ENCODE data around the gene NPIPB2. TPM values are rescaled to one million over a fixed set of nuclear protein-coding genes. Genes with fewer than 3 reads are reported as not detected.
A peak's percentile ranks its signal among the peaks of the same experiment; 100 is the strongest.
"Not testable (repeated sequence)": the region's sequence is repeated elsewhere in the genome, so short reads cannot be mapped to it uniquely, and the experiment has no call there.

Gene NPIPB2
- polyA plus RNA-seq, 2 of the 4 experiments (the other 2 are of a cell fraction), result 2.7 to 6.6 TPM

DNA sequence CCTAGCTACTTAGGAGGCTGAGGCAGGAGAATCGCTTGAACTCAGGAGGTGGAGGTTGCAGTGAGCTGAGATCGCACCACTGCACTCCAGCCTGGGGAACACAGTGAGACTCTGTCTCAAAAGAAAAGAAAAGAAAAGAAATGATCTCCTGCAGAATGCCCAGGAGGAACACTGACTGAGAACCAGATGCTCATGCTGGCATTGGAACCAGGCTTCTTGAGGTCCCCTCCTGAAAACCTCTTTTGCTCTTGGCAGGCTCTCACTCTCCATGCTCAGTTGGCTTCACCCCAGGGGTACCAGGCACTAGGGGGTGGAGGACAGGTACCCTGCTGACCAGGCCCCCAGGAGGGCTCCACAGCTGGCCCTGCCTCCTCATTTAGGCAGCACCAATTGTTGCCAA, 14.7 kb upstream of the NPIPB2 start:
- no peak for TF ChIP-seq RFX5 (IDR thresholded peaks at IDR 0.05)
- TF ChIP-seq CHD4 (IDR thresholded peaks at IDR 0.05; ENCODE audit: borderline replicate concordance), result no peak
- TF ChIP-seq, protein P1, sequence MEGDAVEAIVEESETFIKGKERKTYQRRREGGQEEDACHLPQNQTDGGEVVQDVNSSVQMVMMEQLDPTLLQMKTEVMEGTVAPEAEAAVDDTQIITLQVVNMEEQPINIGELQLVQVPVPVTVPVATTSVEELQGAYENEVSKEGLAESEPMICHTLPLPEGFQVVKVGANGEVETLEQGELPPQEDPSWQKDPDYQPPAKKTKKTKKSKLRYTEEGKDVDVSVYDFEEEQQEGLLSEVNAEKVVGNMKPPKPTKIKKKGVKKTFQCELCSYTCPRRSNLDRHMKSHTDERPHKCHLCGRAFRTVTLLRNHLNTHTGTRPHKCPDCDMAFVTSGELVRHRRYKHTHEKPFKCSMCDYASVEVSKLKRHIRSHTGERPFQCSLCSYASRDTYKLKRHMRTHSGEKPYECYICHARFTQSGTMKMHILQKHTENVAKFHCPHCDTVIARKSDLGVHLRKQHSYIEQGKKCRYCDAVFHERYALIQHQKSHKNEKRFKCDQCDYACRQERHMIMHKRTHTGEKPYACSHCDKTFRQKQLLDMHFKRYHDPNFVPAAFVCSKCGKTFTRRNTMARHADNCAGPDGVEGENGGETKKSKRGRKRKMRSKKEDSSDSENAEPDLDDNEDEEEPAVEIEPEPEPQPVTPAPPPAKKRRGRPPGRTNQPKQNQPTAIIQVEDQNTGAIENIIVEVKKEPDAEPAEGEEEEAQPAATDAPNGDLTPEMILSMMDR (IDR thresholded peaks at IDR 0.05), result no peak
- TF ChIP-seq CBX8 (IDR thresholded peaks at IDR 0.05), result no peak
- TF ChIP-seq PHF8 (IDR thresholded peaks at IDR 0.05; ENCODE audit: borderline replicate concordance, low read depth), result no peak
- no peak for TF ChIP-seq HOXB5 (CRISPR knock-in tag; IDR thresholded peaks at IDR 0.05)
- TF ChIP-seq NR3C1 (IDR thresholded peaks at IDR 0.05), result no peak
- no peak for TF ChIP-seq JUNB (IDR thresholded peaks at IDR 0.05)
- TF ChIP-seq SMC3 (IDR thresholded peaks at IDR 0.05), result no peak
- TF ChIP-seq HOXB13 (CRISPR knock-in tag; IDR thresholded peaks at IDR 0.05; ENCODE audit: low read depth), result no peak
- TF ChIP-seq FOSL2 (IDR thresholded peaks at IDR 0.05), result no peak
- TF ChIP-seq FOSL2 (CRISPR knock-in tag; IDR thresholded peaks at IDR 0.05), result no peak
- TF ChIP-seq CEBPB (IDR thresholded peaks at IDR 0.05), result no peak
- TF ChIP-seq RCOR1 (IDR thresholded peaks at IDR 0.05; ENCODE audit: low read depth, low read length), result no peak
- no peak for TF ChIP-seq EHF (CRISPR knock-in tag; IDR thresholded peaks at IDR 0.05)
- TF ChIP-seq ZC3H11A (IDR thresholded peaks at IDR 0.05), result no peak
- no peak for TF ChIP-seq FOXS1 (CRISPR knock-in tag; IDR thresholded peaks at IDR 0.05)
- TF ChIP-seq, protein P2, sequence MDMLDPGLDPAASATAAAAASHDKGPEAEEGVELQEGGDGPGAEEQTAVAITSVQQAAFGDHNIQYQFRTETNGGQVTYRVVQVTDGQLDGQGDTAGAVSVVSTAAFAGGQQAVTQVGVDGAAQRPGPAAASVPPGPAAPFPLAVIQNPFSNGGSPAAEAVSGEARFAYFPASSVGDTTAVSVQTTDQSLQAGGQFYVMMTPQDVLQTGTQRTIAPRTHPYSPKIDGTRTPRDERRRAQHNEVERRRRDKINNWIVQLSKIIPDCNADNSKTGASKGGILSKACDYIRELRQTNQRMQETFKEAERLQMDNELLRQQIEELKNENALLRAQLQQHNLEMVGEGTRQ (IDR thresholded peaks at IDR 0.05), result no peak
- no peak for TF ChIP-seq ZSCAN20 (CRISPR knock-in tag; IDR thresholded peaks at IDR 0.05)
- no peak for TF ChIP-seq KDM1A (IDR thresholded peaks at IDR 0.05; ENCODE audit: low read depth)
- Histone ChIP-seq H3K9me3 (no peaks in the 10 kb centered on the region), H3K27ac (no peak overlapping the region), H3K4me1 (0 out of 3 replicates have a peak, but pooled peaks cover 3% of the 10 kb centered on the region), H3K4me2 (no peak overlapping the region), H3K4me3 (no peak overlapping the region)
- FAIRE-seq, result no peak
- ATAC-seq, result no peak
- WGBS (ENCODE audit: missing lambda C conversion rate), result 87% methylated on average over 2 of the region's 2 CpGs
- ChIA-PET POLR2A (no interaction called here), CTCF (no interaction called here)
- no peak for DNase-seq (ENCODE audit: low read depth in 1 of 2, low spot score in 1 of 2)

DNA sequence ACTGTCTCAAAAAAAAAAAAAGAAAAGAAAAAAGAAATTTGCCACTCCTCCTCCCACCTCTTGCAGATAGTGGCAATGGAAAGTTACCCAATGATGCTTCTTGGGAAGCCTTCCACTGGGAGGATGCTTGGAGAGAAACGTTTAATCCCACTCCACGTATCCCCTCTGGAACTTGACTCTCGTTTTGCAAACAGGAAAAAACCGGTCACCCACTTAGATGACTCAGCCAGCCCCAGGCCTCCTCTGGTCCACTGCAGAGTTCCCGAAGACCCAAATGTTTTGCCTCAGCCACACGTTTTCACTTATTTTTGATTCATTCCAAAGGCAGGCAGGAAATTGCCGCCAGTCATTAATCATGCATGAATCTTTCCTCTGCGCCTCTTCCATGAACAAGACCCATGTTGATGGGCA, 13.9 kb upstream of the NPIPB2 start:
- no peaks in the 10 kb centered on the region for H3K9me3 ChIP-seq
- ATAC-seq (peak; percentile 43 to 54; a peak in 5 of 6 replicates), FAIRE-seq (no peak), DNase-seq (ENCODE audit: low read depth in 1 of 2, low spot score in 1 of 2) (peak in 1 of 2 experiments; percentile 12)
- CTCF ChIA-PET, result interaction anchor here (2.8 kb wide), 1 partner anchor 113 kb away, joined by 14 read pairs; no protein-coding TSS in a partner anchor
- TF ChIP-seq CBX2 (IDR thresholded peaks at IDR 0.05; ENCODE audit: borderline replicate concordance, low read depth), result no peak
- TF ChIP-seq NFE2L2 (conservative IDR thresholded peaks at IDR 0.05; ENCODE audit: low read length), result no peak
- TF ChIP-seq POLR2A (IDR thresholded peaks at IDR 0.05; ENCODE audit: low read length), result no peak
- TF ChIP-seq RCOR1 (IDR thresholded peaks at IDR 0.05; ENCODE audit: low read depth, low read length), result no peak
- TF ChIP-seq, protein P3, sequence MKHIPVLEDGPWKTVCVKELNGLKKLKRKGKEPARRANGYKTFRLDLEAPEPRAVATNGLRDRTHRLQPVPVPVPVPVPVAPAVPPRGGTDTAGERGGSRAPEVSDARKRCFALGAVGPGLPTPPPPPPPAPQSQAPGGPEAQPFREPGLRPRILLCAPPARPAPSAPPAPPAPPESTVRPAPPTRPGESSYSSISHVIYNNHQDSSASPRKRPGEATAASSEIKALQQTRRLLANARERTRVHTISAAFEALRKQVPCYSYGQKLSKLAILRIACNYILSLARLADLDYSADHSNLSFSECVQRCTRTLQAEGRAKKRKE (CRISPR knock-in tag; IDR thresholded peaks at IDR 0.05; ENCODE audit: low read depth), result no peak
- TF ChIP-seq GATA3 (IDR thresholded peaks at IDR 0.05; ENCODE audit: borderline replicate concordance), result no peak
- no peak for TF ChIP-seq MAZ (IDR thresholded peaks at IDR 0.05; ENCODE audit: borderline replicate concordance, low read depth, low read length)
- TF ChIP-seq RARB (CRISPR knock-in tag; IDR thresholded peaks at IDR 0.05), result no peak
- TF ChIP-seq HEYL (CRISPR knock-in tag; IDR thresholded peaks at IDR 0.05), result no peak
- TF ChIP-seq, protein P4, sequence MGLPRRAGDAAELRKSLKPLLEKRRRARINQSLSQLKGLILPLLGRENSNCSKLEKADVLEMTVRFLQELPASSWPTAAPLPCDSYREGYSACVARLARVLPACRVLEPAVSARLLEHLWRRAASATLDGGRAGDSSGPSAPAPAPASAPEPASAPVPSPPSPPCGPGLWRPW (IDR thresholded peaks at IDR 0.05), result no peak
- no peak for TF ChIP-seq KDM1A (IDR thresholded peaks at IDR 0.05; ENCODE audit: low read depth)
- no peak for TF ChIP-seq ZC3H11A (IDR thresholded peaks at IDR 0.05)
- TF ChIP-seq EHMT2 (IDR thresholded peaks at IDR 0.05; ENCODE audit: low read depth), result no peak
- TF ChIP-seq KDM5A (IDR thresholded peaks at IDR 0.05), result no peak
- TF ChIP-seq MAFK (IDR thresholded peaks at IDR 0.05; ENCODE audit: partially characterized antibody), result no peak
- no peak for TF ChIP-seq HDAC2 (IDR thresholded peaks at IDR 0.05)
- TF ChIP-seq RAD21 (conservative IDR thresholded peaks at IDR 0.05 in 1 of 2, IDR thresholded peaks at IDR 0.05 in 1 of 2), result no peak
- TF ChIP-seq FOSB (CRISPR knock-in tag; IDR thresholded peaks at IDR 0.05), result no peak
- no peak for TF ChIP-seq FOSL2 (IDR thresholded peaks at IDR 0.05)
- no peak for TF ChIP-seq FOSL2 (CRISPR knock-in tag; IDR thresholded peaks at IDR 0.05)
- 0 out of 3 replicates have a peak, but pooled peaks cover 3% of the 10 kb centered on the region for H3K4me1 ChIP-seq
- no peak overlapping the region for H3K4me3 ChIP-seq
- WGBS (ENCODE audit: missing lambda C conversion rate), result 30% methylated on average over 8 of the region's 8 CpGs
- POLR2A ChIA-PET, result no interaction called here
- peak overlapping the region in 1 of 2 experiments; percentile 27; a peak in 1 of 6 replicates for H3K27ac ChIP-seq
- peak overlapping the region; percentile 27; the same call in 2 of the 3 replicates for H3K4me2 ChIP-seq

DNA sequence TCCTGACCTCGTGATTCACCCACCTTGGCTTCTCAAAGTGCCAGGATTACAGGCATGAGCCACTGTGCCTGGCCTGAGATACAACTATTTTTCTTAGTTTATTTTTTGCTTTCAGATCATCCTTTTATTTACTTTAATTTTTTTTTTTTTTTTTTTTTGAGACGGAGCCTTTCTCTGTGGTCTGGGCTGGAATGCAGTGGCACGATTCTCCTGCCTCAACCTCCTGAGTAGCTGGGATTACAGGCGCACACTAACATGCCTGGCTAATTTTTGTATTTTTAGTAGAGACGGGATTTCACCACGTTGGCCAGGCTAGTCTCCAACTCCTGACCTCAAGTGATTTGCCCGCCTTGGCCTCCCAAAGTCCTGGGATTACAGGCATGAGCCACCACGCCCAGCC, 11.7 kb upstream of the NPIPB2 start:
- POLR2A ChIA-PET; H3K4me3 ChIP-seq; H3K4me2 ChIP-seq; H3K27ac ChIP-seq; H3K9me3 ChIP-seq; H3K4me1 ChIP-seq; DNase-seq (ENCODE audit: low read depth in 1 of 2, low spot score in 1 of 2); ATAC-seq; FAIRE-seq: not testable (repeated sequence)
- CTCF ChIA-PET, result interaction anchor here (2.8 kb wide), 1 partner anchor 115 kb away, joined by 14 read pairs; no protein-coding TSS in a partner anchor
- WGBS (ENCODE audit: missing lambda C conversion rate), result 62% methylated on average over 8 of the region's 8 CpGs
